GM19452 (cell line): ENCODE measurements around the gene ANAPC13.

Experiments
- ATAC-seq: cut with Tn5 transposase; IDR thresholded peaks from one replicate; pipeline ENCODE4 v1.9.1; 2021; ENCODE audit not compliant: unreplicated experiment

Gene ANAPC13

DNA sequence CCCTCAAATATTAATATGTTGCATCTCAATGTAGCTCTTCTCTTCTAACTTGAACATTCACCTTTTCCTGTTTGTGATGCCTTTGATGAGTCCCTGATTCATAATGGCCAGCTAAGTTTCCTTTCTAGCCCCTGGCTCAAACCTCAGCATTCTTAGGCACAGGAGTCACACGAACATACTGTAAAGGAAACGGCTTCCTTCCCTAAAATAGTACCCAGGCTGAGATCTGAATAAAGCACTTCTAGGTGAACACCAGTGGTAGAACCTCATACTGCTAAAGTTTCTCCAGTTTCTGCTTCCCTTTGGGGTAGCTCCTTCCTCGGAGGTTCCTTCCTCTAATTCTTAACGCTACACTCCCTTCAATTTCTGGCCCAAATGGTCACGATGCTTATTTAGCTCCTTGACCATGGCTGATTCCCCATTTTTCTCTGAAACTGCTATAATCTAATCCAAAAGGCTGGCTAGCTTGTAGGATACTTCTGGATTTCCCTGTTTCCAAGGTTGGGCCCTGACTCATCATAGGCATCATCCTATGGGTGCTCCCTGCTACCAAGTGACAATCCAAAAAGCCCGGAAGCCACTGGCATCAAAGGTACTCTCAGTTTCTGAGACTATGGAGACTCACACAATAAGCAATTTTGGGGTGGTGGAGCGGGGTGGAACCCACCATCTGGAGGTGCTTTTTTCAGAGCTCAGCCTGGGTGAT, 2.4 kb downstream of the ANAPC13 start:
- no peak for ATAC-seq

DNA sequence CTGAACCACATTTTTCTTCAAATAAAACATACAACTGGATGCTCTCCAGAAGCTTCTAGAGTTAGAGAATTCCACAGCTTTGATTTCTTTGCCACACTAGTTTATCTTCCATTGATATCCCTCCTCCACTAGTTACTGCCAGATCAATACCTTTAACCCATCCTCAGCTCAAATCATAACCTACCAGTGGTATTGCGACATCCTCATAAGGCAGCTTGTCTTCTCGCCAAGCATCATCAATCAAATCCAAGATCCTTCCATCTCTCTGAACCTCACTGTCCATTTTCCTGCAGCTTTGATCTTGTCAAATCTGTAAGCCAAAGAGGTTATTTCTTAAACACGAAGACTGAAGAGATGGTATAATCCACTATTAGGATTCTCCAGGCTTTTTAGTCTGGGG, 3.2 kb downstream of the ANAPC13 start:
- ATAC-seq: no peak

DNA sequence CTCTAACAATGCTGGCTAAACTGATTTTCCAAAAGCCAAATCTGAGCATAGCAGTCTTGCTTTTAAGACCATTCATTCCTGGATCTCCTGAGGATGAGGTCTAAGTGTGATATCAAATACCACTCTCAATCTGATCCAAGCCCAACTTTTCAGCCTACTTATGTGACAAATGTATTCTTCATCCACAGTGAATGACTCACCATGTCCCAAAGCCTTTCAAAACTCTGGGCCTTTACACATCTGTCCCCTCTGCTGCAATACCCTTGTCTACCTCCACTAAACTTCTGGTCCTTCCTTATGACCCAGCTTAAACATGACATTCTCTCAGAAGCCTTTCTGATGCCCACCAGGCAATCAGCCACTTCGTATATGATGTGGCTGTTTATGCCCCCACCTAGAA, 4.6 kb downstream of the ANAPC13 start:
- ATAC-seq: no peak

DNA sequence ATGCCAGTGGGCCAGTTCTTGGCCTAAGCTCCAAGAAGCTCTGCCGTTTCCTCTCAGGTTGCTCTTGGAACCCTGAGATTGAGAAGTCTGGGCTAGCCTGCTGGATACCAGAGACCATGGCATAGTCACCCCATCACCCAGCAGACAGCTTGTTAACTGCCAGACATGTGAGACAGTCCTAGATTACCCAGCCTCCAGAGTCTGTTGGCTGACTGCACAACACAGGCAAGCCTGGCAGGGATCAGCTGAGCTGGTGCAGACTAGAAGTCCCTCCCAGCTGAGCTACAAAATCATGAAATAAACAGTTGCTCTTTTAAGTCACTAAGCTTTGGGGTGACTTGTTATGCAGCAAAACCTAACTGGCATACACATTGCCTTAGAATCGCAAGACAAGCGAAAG, 5.2 kb downstream of the ANAPC13 start:
- ATAC-seq: no peak

DNA sequence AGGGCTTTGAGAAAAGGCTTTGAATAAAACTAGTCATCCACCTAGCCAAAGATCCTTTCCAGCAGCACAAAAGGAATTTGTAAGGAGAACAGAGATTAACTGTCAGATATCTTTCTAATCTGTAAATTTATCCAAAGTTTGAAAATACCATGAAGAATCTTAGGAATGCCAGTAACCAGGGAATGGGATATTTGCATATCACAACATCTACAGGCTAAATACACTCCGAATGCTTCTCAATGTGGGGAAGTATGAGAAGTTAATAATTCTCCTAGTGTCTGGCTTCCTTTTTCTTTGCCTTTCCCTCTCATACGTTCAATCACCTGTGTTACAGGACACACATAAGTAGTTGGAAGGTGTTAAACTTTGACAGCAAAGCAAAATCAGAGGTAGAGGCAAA, 7.8 kb downstream of the ANAPC13 start:
- no peak for ATAC-seq

DNA sequence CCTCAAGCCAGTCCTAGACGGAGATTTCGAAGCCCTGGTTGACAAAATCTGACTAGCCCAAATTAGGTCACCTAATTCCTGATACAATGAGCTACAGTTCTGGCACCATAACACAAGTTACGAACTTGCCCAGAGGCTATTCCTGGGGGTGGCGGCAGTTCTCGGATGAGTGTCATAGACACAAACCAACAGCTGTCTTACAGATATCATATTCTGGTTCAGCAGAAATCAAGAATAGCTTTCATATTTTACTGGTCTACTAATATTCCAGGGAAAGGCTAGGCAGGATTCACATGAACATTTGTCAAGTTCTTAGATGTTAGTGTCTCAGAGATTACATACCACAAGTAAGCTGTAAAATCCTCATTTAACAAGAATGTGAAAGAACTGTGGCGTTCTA, 8.8 kb downstream of the ANAPC13 start:
- ATAC-seq: no peak

DNA sequence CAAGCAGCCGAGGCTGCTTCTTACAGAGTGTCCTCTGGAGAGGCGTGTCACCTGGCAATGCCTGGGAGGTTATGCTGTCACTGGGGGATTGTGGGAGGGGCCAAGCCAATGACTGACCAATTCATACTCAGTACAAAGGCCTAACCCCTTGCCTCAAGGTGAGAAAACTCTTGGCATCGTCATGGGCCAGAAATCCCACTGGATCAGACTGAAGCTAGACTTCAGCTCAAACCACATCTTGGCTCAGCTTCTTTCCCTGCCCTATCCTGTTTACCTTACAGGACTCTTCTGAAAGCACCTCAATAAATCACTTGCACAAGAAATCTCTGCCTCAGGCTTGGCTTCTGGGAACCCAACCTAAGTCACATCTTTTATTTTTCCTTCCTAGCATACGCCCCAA, 9.5 kb downstream of the ANAPC13 start:
- no peak for ATAC-seq

DNA sequence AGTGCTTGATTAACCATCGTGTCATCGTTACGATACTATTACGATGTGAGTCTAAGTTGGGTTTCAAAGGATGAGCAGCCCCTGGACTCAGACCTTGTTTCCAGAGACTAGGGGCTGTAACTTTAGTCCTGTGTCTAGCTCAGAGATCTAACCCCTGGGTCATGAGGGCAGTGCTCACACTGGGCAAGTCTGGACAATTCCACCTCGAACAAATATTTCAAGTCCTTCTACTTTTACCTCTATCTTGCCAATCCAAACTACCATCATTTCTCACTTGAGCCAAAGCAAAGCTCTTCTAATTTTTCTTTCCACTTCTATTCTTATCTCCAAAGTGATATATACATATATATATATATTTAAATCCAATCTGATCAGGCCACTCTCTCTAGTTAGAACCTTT, 10.8 kb downstream of the ANAPC13 start:
- no peak for ATAC-seq

DNA sequence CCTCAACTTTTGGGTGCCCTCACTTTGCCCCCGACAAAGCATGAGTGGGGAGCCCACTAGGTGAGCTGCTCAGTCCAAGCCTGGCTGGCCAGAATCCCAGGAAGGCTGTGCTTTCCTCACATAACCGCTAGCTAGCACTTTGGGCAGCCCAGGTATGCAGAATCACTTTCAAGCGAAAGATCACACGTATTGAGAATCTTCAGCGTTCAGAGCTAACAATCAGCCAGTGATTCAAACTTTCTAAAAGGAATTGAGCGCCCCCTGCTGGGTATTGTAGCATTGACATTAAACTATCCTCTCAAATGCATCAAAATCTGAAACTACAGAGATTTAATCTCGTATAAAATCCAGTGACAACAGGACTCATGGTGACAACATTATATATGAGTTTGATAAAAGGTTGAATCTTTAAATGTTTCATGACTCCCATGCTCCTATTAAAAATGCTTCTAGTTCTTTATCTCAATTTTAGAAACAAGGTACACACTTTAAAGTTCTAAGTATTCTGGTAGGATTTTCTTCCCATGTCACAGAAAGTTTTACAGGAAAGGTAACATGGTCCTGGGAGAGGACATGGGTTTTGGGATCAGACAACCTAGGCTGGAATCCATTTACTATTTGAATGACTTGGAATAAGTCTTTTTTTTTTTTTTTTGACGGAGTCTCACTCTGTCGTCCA, 11.8 kb downstream of the ANAPC13 start:
- no peak for ATAC-seq

DNA sequence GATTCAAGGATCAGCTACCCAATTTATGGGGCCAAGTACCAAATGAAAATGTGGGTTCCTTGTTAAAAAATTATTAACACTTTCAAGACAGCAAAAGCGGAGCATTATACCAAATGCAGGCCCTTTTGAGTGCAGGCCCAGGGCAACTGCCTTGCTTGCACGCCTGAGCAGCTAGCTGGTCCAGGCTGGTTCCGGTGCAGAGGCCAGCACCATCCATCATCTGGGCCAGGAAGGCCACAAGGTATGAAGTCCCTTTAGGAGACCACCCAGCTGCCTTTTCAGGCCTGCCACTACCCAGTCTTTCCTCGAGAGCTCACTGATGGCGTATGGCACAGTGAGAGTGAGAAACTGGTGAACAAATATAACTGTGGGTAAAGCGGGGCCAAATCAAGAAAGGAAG, 13.0 kb downstream of the ANAPC13 start:
- ATAC-seq: no peak

DNA sequence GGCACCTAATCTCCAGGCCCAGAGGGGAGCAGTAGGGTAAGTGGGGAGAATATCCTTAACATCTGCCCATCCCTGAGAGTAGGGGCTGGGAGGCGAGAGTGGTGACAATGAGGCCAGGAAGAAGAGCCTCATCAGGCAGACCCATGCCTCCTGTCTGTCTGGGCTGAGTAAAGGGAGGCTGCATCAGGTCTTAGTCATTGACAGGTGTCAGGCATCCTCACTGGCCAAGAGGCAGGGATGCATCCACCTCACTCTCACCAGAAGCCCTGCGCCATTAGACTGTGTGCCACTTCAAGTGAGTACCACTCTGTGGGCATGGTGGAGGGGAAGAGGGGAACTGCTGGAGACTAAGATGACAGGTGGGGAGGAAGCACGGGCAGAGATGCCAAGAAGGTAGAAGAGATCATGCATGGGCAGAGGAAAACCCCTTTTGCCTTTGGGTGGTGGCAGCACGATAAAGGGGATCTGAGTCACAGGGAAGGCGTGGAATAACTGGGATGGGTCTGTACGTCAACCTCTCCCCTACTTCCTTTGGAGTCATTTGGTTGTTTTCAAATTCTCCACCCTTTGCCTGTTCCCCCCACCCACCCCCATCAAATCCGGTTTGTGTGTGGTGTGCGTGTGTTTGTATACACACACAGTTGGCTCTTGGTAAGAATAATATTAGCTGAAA, 14.1 kb downstream of the ANAPC13 start:
- no peak for ATAC-seq

DNA sequence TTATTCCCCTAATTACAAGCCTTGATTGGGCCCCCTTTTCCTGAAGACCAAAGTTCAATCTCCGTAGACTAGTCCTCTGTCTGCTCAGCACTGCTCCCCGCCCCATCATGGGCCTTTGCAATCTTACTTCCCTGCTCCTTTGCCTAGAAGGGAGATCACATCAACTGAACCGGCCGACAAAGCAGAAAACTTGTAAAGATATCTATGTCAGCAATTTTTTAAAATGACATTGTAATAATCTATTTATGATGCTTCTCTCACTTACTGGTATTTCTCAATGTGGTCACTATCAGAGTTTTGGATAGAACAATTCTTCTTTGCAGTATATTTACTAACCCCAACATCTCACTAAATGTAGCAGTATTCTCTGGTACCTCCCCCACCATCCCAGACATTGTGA, 17.3 kb downstream of the ANAPC13 start:
- ATAC-seq: no peak

DNA sequence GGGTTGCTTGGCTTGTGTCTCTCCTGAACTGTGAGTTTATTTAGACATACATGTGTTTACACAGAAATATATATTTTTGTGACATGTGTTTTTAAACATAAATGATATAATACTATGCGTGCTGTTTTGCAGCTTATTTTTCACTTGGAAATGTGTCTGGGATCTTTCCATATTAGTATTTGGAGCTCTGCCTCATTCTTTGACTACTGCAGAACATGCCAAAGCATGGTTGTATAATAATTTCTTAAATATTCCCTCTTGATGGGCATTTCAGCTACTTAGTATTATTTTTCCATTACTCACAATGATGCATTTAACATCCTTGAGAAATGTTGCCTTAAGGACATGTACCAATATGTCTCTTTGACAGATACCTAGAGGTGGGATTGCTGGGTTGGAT, 19.5 kb downstream of the ANAPC13 start:
- no peak for ATAC-seq

DNA sequence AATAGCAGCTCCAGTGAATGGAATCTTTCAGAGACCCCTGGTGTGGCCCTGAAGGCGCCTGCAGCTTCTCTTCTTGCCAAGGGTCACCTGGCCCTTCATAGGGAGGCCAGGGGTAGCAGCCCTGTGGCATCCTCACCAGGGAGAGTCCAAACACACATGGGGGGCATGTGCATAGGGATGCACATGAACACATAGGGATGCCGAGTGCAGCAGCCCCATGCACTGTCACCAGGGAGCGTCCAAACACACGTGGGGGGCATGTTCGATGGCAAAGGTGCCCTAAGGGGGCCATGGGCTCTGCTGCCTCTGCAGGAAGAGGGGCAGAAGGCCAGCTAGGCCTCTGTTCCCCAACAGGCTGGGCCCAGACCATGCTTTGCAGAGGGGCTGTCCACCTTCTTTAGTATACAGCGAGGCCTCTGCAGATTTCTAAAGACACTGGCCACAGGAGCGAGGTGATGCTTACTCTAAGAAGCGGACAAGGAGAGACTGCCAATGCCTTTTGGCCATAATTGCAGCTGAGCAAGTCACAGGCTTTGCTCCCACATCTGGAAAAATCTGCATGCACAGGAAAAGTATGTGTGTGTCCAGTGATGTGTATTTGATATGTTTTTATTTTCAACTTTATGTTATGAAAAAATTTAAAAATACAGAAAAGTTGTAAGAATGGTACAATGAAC, 21.0 kb downstream of the ANAPC13 start:
- ATAC-seq: no peak

DNA sequence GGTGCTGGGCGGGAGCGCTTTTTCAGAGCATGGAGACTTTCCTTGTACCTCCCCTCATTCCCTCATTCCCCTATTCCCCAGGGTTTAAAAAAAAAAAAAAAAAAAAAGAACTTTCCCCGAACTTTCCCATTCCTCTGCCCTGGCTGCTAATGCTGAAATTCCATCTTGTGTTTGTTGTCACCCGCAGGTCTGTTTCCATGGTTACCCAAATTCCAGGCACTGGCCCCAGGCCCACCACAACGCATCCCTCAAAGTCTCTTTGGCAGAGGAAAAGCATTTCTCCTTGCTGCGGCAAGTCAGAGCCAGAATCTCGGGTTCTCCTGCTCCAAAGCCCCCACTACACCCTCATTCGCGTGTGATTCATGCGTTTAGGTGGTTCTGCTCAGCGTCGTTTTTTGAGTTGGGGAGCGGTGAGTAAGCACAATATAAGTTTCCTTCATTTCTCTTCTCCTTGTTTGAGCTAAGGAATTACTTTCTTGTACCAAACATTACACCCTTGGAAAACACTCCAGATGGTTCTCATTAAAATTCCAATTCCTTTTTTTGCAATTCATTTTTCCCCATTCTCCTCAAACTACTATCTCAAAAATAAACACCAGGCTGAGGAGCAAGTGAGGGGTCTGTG, 21.6 kb downstream of the ANAPC13 start:
- no peak for ATAC-seq

DNA sequence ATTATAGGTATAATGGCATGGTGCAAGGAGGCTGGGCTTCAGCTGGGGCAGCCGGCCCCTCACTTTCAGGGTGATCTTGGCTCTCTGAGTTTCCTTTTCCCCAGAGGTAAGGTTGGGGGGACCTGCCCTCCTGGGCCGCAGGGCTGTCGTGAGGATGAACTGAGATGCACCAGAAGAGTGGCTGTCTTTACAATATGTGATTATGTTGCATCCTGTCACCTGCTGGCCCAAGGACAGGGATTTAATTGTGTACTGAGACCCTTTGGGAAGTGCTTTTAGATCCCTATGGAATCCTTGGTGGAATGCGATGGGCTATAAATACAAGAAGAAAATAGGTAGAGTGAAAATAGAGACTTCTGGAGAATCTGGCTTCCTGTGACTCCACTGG, 22.1 kb downstream of the ANAPC13 start:
- no peak for ATAC-seq

DNA sequence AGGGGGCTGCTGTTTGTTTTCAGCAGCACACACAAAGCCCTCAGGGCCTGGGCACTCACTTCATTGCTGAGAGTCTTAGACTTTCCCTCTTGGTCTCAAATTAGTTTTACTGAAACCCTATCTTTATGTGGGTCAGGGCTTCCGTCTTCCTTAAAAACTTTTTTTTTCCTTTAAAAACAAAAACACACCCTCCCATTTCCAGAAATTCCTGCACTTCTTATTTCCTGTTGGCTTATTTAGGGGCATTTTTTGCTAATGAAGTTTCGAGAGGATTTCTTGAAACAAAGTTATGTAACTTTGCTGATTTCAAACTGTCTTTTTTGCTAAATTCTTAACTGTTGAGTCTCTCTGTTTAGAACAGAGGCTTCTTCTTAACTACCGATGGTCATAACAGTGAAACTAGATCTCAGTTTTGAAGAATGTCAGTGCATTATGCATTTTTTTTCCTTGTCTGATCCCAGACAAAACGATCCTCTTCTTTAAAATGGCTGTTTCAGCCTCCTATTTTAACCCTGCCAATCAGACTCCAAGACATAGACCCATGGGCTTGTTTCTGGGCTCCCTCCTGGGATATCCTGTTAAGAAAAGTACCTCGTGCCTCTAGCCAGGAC, 23.3 kb downstream of the ANAPC13 start:
- no peak for ATAC-seq

DNA sequence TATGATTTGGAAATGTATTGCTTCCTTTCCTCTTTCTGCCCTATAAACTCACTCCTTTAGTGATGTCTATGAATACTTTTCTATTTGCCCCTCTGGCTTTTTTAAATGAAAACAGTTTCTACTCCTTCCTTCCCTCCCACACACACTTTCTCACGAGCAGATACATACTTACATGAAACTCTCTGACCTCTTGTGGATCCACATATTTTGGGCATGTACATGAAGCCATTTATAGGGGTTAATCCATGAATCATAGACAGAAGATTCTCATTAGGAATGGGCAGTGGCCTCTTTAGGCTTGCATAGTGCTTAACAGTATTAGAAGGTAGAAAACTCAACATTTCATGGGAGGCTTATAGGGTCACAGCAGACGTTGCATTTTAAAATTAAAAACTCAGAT, 24.8 kb downstream of the ANAPC13 start:
- no peak for ATAC-seq

DNA sequence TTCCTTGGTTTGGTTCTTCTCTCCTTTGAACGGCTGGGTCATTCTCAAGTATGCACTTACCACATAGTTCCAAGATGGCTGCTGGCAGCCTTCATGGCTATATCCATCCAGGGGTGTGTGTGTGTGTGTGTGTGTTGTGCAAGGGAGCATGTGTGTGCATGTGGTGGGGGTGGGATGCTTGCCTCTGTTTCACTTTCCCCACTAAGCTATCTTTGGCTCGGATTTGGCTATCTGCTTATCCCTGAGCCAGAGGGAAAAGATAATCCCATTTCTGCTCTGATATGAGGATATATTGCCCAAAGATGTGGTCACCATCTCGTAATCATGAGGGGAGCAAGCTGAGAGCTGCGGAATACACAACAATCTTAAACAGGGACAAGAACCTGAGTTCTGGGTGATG, 26.2 kb downstream of the ANAPC13 start:
- ATAC-seq: no peak

DNA sequence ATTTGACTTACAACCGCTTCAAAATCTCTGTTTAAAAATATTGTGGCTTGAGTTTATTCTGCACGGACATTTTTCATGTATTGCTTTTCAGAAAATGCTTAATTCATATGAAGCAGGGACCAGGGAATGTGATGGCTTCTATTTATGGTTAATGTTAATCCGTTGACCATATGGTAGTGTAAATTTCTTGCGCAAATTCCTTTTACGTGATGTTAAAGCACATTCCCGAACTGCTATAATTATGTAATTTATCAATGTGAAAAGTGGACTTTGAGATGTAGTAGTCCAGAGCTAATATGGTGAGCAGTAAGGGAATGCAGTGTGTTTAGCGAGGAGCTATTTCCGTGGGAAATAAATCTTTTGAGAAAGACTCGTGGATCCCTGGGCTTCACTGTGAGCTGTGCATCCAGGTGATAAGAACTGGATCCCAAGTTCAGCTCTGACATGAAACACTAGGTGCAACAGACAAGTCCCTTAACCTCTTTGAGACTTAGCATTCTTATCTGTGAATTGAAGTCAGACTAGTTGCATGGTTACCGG, 27.3 kb downstream of the ANAPC13 start:
- no peak for ATAC-seq
